Inflammatory macrophage (primary cell): ENCODE measurements around the gene TARBP2.

Experiments
- DNase-seq, 2 donors: peaks; one replicate each; pipeline ENCODE4 v3.0.0-alpha.2; 2020 to 2022

Gene TARBP2

DNA sequence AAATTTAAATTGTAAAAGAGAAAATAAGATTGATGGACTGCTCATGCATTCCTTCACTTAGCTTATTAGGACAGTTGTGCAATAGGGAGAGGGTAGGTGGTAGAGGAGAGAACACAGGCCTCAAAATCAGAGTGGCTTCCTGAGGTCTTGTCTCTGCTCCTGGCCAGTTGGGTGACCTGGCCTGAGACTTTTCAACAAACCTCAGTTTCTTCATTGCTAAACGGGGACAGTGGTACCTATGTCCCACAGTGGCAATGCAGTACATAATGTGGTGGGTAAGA, 4.4 kb upstream of the TARBP2 start:
- DNase-seq = no peak

DNA sequence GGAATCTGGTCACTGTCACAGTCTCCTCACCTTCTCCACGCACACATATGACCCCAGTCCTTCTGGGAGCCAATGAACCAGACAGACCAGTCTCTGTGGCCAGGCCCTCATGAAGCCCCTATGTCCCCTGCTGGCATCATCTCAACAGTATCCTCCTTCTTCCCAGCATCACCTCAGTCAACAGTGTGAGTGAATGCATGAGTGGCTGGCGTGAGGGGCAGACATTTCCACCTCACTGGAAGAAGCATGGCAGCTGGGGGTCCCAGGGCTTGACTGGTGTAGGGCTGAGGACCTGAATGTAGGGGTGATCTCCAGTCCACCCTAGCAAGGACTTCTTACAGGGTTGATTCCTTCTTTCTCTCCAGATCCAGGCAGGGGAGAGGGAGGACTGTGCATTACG, 3.6 kb upstream of the TARBP2 start:
- DNase-seq = no peak

DNA sequence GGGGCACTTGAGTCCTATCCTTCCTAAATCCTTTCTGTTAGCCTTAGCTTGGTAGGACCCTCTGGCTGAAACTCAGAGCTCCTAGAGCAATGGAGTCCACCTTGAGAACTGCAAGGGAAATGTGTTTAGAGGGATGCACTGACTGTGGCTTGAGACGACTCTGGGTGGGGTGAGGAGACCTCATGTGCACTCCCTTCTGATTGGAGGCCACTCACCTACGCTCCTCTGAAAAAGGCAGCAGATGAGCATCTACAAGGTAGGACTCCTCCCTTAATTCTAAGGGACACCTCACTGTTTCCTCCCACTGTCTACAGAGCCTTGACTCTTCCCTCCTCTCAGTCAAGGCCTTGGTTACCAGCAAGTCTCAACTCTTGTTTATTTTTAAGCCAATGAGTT, 2.9 kb upstream of the TARBP2 start:
- no peak for DNase-seq

DNA sequence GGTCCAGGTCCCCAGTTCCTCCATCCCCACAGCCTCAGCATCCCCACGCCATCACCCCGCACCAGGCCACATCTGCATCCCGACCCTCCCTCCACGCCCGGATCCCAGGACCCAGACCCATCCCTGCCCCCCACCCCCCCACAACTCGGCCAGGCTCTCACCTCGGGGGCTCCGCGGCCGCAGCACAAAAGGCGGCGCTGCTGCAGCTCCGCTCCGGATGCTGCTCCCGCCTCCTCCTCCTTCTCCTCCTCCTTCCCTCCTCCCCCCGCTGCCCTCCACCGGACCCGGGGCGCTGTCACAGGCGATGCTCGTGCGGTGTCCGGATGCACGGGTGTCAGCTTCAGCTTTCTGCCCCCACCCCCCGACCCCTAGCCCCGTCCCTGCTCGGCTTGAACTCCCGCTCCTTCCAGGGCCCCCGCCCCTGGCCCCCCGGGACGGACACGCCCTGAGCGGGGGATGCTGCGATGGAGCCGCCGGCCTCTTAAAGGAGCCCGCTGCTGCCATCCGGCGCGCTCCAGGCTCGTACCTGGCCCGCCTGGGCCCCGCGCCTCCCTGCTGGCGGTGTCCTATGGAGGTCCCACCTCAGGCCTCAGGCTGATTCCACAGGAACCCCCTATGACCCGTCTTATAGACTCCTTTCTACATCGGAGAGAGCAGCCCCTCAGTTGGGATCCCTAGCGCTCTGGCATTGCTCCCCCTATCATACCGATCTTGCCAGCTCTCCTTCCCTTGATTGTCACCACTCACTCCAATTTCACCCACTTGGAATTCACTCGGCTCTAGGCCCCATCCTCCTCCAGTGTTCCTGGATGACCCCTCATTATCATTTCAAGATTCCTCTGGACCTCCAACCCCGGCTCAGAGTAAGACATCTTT, 1.6 kb upstream of the TARBP2 start, which contains the start of gene MAP3K12:
Gene MAP3K12 (minus strand): TSS at position 193 of the 876 bp plus-strand sequence. CDS start 12,067 bp downstream, outside the sequence.
- peak; percentile 30 to 40 for DNase-seq

DNA sequence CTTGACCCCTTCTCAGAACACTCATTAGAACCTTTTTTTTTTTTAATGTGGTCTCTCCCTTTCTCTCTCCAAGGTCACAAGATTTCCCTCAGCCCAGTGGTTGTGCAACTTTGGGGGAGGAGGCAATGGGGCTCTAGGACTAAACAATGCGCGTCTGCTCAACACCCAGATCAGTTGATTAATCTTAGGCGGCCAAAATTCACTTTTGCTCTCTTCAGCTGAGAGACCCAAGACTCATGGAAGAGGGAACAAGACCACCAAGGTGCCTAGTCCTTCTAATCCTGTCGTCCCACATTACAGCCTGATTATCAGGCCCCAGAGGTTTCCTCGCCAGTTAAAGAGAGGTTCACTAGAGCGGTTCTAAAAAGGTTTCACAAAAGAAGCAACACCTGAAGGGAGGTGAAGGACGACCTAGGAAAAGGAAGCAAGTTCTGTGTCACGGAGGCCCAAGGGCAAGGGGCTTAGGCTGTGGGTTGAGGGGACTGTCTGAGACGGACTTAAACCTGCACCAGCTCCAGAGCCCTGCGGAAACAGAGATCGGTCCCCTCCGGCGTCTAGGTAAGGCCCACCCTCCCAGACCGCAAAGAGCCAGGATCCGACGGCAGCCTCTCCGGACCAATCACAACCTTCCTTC, 824 bp upstream of the TARBP2 start:
- peak; percentile 86 to 89 for DNase-seq

DNA sequence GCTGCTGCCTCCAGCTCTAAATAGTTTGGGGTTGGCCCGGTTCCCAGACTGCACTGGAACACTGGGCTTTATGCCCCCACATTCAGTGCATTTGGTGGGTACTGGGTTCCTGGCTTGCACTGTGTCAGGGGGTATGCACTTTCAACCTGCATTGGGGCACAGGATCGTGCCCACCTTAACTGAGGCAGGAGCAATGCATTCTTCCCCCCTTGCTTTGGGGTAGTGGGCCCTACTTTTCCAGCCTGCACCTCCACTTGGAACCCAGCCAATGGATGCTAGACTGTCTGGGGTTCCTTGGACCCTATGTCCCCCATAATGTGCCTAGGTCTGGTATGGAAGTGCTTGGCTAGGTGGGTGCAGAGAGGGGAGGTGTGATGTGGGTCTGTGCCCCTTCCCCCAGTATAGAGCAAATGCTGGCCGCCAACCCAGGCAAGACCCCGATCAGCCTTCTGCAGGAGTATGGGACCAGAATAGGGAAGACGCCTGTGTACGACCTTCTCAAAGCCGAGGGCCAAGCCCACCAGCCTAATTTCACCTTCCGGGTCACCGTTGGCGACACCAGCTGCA, 615 bp downstream of the TARBP2 start:
- DNase-seq = no peak

DNA sequence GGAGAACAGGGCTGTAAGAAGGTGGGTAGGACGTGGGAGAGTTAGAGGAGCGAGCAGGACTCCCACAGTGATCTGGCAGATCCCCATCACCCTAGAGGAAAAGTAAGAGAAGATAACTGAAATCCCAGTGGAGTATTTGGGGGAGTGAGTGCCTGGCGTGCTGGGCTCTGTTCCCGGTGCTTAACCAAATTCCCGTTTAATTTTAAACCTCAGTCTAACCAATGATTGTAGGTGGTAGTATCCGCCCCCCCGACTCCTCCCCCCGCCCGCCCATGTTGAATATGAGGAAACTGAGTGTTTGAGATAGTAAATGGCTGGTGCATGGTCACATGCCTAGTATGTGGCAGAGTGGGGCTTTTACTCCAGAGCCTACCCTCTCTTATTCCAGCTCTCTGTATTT, 1.2 kb downstream of the TARBP2 start:
- no peak for DNase-seq

DNA sequence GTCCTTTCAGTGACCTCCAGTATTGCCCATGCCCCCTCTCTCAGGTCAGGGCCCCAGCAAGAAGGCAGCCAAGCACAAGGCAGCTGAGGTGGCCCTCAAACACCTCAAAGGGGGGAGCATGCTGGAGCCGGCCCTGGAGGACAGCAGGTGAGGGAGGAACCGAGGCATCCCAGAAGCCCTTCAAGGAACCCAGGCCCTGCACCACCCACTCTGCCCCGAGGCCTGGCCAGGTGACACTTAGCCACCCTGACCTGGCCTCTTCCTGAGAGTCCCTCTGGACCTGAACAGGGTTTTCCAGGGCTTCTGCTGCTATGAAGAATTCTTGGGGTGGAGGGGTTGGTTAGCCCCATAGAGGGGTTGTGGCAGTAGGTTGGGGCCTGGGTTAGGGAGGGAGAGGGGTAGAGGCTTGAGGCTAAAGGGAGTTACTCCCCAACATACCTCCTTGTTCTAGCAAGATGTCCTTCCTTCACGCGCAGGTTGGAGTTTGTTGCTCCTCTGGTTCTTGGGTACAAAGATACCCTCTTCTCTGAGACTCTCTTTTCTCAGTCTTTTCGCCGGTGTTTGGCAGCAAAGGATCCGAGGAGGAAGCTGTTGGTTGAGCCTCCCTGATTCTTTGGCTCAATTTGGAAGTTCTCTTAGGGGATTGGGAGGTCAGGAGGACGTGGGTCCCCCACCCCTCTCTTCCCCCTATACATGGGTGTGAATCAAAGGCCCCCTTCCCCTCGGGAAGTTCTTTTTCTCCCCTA, 2.1 kb downstream of the TARBP2 start:
- no peak for DNase-seq

DNA sequence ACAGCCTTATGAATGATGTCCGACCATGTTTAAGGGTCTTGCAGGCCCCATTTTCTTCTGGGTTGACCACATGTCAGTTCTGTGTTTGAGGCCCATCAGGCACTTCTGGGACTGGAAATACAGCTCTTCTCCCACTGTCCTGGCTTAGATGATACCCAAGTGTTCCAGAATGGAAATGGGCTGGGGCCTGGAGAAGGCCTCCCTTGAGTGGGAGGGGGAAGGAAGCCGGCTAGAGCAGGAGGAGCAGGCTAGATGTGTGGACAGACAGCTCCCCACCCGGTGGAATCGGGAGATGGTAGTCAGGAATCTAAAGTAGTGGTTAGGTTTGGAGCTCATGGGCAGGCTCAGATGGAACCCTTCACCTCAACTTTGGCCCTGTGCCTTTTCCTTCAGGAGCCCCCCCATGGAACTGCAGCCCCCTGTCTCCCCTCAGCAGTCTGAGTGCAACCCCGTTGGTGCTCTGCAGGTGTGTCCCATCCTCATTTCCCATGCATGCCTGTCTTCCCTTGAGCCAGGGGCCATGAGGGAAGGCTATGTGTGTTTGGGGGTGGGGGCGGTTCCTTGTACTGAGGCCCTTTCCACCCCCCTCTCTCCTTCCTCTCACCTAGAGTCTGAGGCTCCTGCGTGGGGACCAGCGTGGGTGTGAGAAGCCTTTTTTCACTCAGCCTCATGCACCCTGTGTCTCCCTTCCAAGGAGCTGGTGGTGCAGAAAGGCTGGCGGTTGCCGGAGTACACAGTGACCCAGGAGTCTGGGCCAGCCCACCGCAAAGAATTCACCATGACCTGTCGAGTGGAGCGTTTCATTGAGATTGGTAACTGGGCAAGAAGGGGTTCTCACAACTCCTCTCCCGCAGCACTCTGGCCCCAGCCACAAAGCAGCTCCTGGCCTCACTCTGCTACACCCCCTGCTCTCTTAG, 3.2 kb downstream of the TARBP2 start:
- DNase-seq = no peak

DNA sequence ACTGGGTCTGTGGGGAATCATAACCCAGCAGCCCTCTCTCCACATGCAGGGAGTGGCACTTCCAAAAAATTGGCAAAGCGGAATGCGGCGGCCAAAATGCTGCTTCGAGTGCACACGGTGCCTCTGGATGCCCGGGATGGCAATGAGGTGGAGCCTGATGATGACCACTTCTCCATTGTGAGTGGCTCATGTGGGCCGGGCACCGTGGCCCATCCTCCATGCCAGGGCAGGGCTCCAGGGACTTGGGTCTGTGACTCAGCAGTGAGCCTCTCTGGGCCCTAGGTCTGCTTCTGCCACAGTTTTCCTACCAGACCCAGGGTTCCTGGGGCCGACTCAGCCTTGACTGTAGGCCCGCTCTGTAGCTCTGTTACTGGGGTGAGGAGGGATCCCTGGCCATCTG, 4.0 kb downstream of the TARBP2 start:
- DNase-seq = peak in 1 of 2 donors; percentile 16

DNA sequence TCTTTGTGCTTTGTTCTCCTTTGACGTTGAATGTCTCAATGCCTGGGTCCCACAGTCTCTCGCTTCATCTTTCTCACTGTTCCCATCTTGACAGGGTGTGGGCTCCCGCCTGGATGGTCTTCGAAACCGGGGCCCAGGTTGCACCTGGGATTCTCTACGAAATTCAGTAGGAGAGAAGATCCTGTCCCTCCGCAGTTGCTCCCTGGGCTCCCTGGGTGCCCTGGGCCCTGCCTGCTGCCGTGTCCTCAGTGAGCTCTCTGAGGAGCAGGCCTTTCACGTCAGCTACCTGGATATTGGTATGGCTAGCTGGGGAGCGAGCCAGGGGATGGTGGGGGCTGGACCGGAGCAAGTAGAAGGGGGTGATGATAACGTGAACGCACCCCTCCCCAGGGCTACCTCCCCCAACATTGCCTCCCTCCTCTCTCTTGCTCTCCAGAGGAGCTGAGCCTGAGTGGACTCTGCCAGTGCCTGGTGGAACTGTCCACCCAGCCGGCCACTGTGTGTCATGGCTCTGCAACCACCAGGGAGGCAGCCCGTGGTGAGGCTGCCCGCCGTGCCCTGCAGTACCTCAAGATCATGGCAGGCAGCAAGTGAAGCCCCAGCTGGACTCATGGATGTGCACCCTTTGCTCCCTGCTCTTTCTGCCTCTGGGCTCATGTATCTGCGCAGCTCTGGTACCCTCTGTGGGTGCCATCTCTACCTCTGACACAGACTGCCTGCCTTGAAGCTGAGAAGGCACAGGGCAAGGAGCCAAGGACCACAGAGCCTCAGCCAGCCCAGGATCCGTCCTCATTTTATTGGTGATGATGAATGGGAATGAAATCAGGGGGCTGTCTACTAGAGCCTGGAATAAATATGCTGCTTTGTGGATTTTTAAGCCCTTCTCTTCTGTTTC, 4.7 kb downstream of the TARBP2 start:
- DNase-seq = no peak

DNA sequence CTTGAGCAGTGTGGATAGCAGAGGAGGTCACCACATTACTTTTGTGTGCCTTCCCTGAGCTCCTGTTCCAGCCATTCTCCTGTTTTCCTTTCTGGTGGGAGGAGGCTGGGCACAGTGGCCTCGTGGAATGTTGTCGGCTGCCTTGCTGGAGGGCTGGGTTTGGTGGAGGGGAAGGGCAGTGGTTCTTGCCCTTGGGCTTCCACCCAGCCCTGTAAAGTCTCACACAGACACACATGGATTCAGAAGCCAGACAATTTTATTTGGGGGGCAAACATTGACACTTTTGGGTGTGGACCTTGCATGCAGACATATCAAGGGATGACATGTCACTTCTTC, 5.3 kb downstream of the TARBP2 start:
- DNase-seq = no peak

DNA sequence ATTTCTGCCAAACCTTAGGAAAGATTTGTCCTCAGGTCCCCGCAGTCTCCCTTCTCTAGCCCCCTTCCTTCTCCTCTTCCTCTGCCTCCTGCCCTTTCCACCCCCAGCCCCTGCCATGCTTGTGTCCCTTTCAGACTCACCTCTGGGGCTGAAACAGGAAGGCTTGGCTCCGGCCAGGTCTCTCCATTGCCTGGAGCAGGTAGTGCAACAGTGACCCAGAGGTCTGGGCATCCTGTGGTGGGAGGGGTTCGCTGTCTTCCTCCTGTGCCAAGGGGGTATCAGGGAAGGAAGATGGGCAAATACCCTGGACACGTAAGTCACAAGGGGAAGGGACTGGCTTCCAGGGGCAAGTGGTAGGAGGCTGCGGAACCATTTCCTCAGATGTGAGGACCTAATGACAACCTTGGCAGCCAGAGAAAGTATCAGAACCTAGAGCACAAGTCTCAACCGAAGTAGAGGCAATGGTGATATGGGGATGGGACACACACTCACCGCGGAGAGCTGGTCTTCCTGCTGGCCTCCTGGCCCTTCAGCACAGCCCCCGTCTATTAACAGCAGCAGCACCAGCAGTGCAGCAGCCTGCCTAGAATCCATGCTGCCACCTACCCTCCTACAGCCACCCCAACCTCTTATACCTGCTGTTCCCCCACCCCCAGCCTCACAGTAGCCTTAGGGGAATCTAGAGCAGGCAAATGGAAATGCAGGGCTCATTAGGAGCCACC, 6.0 kb downstream of the TARBP2 start, which contains the start of gene NPFF:
Gene NPFF (minus strand): TSS at position 604 of the 722 bp plus-strand sequence. CDS start 10 bp downstream, at position 594.
- DNase-seq = no peak

DNA sequence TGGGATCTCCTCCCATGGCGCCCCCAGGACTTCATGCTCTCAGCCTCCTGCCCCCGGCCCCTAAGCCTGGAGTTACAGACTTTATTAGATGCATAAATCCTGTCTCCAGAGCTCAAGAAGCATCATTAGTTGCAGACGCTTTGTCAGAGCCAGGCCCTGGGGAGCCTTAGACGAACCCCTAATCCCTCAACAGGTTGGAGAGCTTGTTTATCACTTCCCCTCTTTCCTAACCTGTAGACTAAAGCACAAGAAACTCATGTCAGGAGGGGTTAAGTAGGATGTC, 6.5 kb downstream of the TARBP2 start:
- DNase-seq = no peak

DNA sequence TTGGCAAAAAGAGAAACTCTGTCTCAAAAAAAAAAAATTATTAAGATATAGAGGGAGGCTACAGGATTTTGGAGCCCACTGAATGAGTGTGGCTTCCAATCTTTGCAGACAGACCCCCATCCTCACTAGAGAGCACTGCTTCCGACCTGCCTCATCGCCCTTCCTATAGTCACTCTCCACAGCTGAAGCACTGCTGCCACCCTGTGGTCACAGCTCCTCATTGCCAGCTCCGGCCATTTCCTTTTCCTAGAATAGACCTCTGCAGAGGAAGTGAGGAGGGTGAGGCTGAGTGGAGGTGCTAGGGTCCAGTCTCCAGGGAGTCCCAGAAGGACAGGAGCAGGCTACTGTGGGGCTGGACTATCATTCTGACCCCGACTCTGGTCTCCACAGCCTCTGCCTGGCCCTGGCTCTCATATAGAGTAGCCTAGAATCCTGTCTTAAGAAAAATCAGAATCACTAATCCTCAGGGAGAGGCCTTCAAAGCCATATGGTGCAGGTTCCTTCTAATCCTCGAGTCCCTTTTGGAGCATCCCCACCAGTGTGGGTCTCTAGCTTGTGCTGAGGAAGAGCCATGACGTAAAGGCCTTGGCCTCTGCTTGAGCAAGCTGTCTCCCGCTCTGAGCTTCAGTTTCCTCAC, 7.6 kb downstream of the TARBP2 start:
- DNase-seq = peak; percentile 86 to 93

DNA sequence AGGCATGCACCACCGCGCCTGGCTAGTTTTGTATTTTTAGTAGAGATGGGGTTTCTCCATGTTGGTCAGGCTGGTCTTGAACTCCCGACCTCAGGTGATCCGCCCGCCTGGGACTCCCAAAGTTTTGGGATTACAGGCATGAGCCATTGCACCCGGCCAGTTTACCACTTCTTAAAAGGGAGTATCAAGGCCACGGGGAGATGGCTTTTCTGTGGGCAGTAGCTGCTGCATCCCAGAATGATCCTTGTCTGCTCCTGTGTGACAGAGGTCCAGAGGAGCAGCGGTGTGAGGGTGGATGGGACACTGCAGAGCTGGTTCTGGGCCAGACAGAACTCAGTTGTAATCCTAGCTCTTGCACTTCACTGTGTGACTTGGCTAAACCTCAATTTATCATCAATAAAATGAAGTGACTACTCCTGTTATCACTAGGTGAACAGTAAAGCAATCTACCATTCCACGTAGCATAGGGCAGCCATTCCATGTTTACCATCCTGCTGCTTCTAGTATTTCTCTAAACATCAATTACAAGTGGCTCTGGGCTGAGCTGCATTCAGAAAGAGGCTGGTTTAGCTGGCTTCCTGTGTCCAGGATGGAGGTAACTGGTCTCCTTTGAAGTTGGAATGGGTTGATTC, 9.2 kb downstream of the TARBP2 start:
- no peak for DNase-seq

DNA sequence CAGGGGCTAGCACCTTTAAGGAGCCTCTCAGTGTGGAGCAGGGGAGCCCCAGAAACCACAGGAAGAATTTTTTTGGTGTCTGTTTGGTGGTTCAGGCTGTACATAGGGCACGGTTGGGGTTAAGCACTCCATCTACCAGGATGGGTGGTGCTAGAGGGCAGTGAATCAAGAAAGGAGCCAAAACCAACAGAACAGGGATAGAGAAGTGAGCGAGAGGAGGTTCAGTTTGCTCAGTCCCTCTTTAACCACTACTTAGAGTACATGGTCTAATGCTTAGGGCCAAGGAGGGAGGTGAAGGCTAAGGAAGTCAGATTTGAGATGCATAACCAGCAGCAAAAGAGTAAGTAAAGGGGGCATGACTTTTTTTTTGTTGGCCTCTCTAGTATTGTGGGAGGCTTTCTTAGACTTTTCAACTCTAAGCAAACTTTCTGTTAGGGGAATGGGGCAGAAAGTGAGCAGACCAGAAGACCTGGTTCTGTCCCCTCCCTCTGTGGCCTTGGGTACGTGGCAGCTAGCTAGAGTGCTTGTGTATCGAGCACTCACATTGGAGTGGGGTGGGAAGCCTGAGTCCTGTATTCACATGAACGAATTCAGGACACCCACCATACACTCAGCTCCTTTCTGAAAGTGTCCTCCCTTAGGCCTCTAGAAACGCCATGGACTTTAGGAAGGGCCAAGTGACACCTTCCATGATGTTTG, 12.8 kb downstream of the TARBP2 start:
- DNase-seq = no peak

DNA sequence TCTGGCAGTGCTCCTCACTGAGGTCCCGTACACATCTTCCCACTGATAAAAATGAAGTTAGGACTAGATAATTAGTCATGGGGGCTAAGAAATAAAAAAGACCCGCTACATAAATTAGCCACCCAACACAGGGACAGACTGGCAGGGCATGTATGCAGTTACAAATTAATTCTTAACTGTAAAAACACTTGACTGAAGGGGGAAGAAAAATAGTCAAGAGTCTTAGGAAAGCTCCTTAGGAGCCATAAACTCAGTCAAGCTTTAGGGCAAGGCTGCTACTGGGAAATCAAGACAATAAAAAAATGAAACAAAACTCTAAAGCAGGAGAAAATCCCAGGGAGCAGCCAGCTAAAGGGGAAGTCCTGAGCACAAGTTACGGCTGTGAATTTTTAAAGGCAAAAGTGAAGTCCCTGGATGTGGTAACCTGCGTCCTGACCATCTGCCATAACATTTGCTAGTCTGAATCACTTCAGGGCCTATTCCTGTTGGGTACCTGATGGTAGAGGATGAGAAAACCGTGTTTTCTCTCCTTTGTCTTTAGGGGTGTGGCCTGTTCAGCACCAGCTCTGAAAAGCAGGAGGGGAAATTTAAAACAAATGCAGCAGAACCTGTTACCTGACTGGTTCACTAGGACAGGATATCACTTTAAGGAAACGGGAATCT, 13.7 kb downstream of the TARBP2 start:
- DNase-seq = no peak
